ENCODE measurements around the gene CDYL2.

- TF ChIP-seq, protein P1, sequence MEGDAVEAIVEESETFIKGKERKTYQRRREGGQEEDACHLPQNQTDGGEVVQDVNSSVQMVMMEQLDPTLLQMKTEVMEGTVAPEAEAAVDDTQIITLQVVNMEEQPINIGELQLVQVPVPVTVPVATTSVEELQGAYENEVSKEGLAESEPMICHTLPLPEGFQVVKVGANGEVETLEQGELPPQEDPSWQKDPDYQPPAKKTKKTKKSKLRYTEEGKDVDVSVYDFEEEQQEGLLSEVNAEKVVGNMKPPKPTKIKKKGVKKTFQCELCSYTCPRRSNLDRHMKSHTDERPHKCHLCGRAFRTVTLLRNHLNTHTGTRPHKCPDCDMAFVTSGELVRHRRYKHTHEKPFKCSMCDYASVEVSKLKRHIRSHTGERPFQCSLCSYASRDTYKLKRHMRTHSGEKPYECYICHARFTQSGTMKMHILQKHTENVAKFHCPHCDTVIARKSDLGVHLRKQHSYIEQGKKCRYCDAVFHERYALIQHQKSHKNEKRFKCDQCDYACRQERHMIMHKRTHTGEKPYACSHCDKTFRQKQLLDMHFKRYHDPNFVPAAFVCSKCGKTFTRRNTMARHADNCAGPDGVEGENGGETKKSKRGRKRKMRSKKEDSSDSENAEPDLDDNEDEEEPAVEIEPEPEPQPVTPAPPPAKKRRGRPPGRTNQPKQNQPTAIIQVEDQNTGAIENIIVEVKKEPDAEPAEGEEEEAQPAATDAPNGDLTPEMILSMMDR (IDR thresholded peaks at IDR 0.05) = no peak
- TF ChIP-seq POLR2A (IDR thresholded peaks at IDR 0.05) = no peak
Measured at GRCh38 chr16:80836202-80836601, 31.8 kb upstream of the CDYL2 start.
